LNCaP clone FGC (cell line): ENCODE data around the gene CAMK2D.

ENCODE experiments used
- DNase-seq: peaks from one replicate; pipeline ENCODE4 v3.0.0-alpha.2; 2011; ENCODE audit warnings: low read depth
- H3K4me3 ChIP-seq: 2 replicates; pipeline ENCODE4 v1.5.1; 2011; ENCODE audit warnings: mild to moderate bottlenecking, low read depth, low read length, control low read depth
- TF ChIP-seq, protein P1 (sequence below): IDR thresholded peaks from 2 replicates; pipeline ENCODE4 v1.5.1; 2012; ENCODE audit warnings: mild to moderate bottlenecking; ENCODE audit not compliant: control insufficient read depth, insufficient read depth; ENCODE audit errors: extremely low read depth

CAMK2D gene

DNA sequence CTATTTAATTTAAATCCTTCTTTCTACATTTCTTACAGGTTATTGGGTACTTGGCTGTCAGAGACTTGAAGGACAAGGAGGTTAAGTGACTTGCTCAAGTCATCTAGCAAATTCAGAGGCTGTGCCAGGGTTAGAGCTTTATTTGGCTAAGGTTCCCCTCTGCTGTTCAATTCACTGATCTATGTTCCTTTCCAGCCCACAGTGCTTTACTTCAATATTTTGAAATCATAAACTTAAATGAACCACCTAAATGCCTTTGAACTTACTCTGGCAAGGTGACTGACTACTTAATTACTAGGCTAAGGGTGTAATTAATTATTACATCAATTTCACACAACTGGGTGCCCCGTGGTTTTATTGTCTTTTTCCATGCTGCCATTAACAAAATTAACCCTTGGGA, 288.7 kb downstream of the CAMK2D start:
- no peak overlapping the region for H3K4me3 ChIP-seq
- DNase-seq = no peak
- TF ChIP-seq, protein P1, sequence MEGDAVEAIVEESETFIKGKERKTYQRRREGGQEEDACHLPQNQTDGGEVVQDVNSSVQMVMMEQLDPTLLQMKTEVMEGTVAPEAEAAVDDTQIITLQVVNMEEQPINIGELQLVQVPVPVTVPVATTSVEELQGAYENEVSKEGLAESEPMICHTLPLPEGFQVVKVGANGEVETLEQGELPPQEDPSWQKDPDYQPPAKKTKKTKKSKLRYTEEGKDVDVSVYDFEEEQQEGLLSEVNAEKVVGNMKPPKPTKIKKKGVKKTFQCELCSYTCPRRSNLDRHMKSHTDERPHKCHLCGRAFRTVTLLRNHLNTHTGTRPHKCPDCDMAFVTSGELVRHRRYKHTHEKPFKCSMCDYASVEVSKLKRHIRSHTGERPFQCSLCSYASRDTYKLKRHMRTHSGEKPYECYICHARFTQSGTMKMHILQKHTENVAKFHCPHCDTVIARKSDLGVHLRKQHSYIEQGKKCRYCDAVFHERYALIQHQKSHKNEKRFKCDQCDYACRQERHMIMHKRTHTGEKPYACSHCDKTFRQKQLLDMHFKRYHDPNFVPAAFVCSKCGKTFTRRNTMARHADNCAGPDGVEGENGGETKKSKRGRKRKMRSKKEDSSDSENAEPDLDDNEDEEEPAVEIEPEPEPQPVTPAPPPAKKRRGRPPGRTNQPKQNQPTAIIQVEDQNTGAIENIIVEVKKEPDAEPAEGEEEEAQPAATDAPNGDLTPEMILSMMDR = no peak

DNA sequence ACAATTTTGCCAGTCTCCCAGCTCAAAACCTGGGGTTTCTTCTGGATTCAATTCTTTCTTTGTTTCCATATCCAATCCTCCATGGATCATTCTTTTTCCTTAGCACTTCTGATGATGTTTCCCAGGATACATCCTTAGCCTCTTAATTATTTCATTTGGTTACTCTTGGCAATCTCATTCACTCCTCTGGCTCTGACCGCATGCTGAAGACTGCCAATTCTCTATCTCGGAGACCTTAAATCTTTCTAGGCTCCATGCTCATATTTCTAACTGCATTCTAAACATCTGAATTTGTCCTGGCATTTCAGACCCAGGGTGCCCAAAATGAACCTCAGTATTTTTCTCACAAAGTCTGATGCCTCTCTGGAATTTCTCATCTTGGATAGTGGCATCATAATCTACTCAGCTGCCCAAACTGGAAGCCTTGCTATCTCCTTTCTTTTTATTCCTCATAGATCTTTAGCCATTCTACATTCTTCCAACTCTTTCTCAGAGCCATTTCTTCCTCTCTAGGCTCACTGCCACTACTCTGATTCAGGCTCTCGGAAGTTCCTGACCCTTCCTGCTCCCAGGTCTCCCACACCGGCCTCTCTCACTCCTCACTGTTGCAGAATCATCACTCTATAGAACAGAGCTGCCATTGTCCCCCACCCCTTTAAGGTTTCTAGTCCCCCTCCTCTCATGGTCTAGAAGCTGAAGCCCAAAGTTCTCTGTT, 290.2 kb downstream of the CAMK2D start:
- DNase-seq = no peak
- TF ChIP-seq, protein P1 = no peak
- H3K4me3 ChIP-seq = no peak overlapping the region

DNA sequence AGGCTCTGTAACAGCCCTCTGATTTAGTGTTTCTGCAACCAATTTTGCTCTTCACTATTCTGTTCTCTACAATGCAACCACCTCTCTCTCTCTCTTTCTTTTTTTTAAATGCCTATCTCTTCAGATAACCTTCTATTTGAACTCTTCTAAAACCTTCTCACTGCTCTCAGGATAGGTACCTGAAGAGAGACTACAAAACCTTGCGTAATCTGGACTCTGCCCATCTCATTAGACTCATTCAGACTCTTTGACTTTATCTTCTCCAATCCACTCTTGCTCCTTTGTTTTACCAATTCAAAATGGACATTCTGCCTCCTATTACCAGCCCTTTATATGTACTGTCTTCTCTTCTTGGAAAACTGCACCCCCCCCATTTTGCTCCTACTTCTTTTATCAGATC, 291.6 kb downstream of the CAMK2D start:
- DNase-seq = no peak
- no peak overlapping the region for H3K4me3 ChIP-seq
- TF ChIP-seq, protein P1 = no peak

DNA sequence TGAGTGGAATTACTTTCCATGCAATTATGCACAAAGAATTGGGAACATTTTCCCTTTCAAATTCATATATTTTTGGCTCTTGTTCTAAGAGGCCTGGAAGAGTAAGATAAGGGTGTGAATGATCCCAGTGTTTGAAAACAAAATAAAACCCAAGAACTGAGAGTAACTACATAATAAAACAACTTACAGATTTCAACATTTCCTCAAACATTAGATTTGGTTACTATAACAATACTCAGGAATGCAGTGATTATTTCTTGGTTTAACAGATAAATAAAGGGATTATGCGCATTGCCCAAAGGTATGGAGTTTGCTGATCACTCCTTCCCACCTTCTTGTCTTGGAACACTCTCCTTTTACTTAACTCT, 292.5 kb downstream of the CAMK2D start:
- TF ChIP-seq, protein P1 = no peak

GRCh38 chr4:113468165-113469022, 293.1 kb downstream of the CAMK2D start:
- DNase-seq = no peak
- H3K4me3 ChIP-seq = no peak overlapping the region
- TF ChIP-seq, protein P1 = no peak

More for the DNA sequence above, 292.5 kb downstream of the CAMK2D start:
- H3K4me3 ChIP-seq = no peak overlapping the region
- no peak for DNase-seq

- H3K4me3 ChIP-seq = no peak overlapping the region
- no peak for DNase-seq
- TF ChIP-seq, protein P1 = no peak
Observed at GRCh38 chr4:113467581-113467980, 294.0 kb downstream of the CAMK2D start.
